SH-SY5Y (cell line): ENCODE results near the gene PHKB.

Source experiments
- GATA2 ChIP-seq: IDR thresholded peaks from 2 replicates; pipeline ENCODE4 v1.6.1; 2011; ENCODE audit warnings: mild to moderate bottlenecking, low read depth, low read length
- GATA3 ChIP-seq: IDR thresholded peaks from 2 replicates; pipeline ENCODE4 v1.6.1; 2011; ENCODE audit warnings: low read depth, mild to moderate bottlenecking, low read length, moderate library complexity

- no peak for TF ChIP-seq GATA2
- TF ChIP-seq GATA3, result no peak
Measured at GRCh38 chr16:47711809-47712208, 250.7 kb downstream of the PHKB start.
